PC-3 (cell line): ENCODE data around the gene PRKN. TPM values are rescaled to one million over a fixed set of nuclear protein-coding genes. Genes with fewer than 3 reads are reported as not detected.

Experiments
- ATAC-seq: fragments of 200-7000 bp; cut with Tn5 transposase; 2 replicates; pipeline ENCODE4 v1.9.1; 2020; ENCODE audit warnings: mild to moderate bottlenecking, moderate library complexity
- BruUV-seq: library from RNA; stranded (reverse); fragments of 400-500 nt; replicated peaks from 2 replicates; lab custom pipeline; 2021; lab: Mats Ljungman, UMichigan
- CTCF ChIA-PET: fragments of 300-600 bp; sonication (Branson Sonifier 250); formaldehyde crosslinking; loops from one replicate; lab custom pipeline; 2022; ENCODE audit warnings: antibody characterized with exemption; lab: Charles Lee
- POLR2A ChIA-PET: fragments of 300-600 bp; sonication (Branson Sonifier 250); formaldehyde crosslinking; loops from one replicate; lab custom pipeline; 2022; ENCODE audit warnings: antibody characterized with exemption; ENCODE audit not compliant: unreplicated experiment; lab: Charles Lee
- DNase-seq: peaks from one replicate; pipeline ENCODE4 v3.0.0-alpha.2; 2015
- H2AFZ ChIP-seq: fragments of 300-600 bp; sonication (generic); 2 replicates; pipeline ENCODE4 v1.6.0; 2016; ENCODE audit warnings: antibody characterized with exemption, low read length
- H3F3A ChIP-seq: fragments of 300-600 bp; sonication (generic); one replicate; pipeline ENCODE4 v1.6.0; 2017; ENCODE audit warnings: antibody characterized with exemption, low read length, control low read depth, mild to moderate bottlenecking; ENCODE audit not compliant: unreplicated experiment
- H3K27ac ChIP-seq: fragments of 300-600 bp; sonication (generic); 2 replicates; pipeline ENCODE4 v1.5.1; 2016; ENCODE audit warnings: mild to moderate bottlenecking, low read length
- H3K27me3 ChIP-seq: fragments of 300-600 bp; sonication (generic); 2 replicates; pipeline ENCODE4 v1.6.1; 2016; ENCODE audit warnings: low read length, mixed read lengths
- H3K36me3 ChIP-seq: fragments of 300-600 bp; sonication (generic); 2 replicates; pipeline ENCODE4 v1.6.1; 2016; ENCODE audit warnings: low read depth, mixed run types, low read length, mixed read lengths
- H3K4me1 ChIP-seq: fragments of 300-600 bp; sonication (generic); 2 replicates; pipeline ENCODE4 v1.5.1; 2016; ENCODE audit warnings: low read length; ENCODE audit not compliant: insufficient read depth
- H3K4me2 ChIP-seq: fragments of 300-600 bp; sonication (generic); 2 replicates; pipeline ENCODE4 v1.6.0; 2016; ENCODE audit warnings: low read length
- H3K4me3 ChIP-seq: fragments of 300-600 bp; sonication (generic); 2 replicates; pipeline ENCODE4 v1.5.1; 2016; ENCODE audit warnings: mild to moderate bottlenecking, low read length, mixed read lengths
- H3K79me2 ChIP-seq: fragments of 300-600 bp; sonication (generic); 2 replicates; pipeline ENCODE4 v1.6.1; 2017; ENCODE audit warnings: low read length, mixed read lengths
- H3K9ac ChIP-seq: fragments of 300-600 bp; sonication (generic); 2 replicates; pipeline ENCODE4 v1.6.0; 2016; ENCODE audit warnings: mild to moderate bottlenecking, low read length
- H3K9me2 ChIP-seq: fragments of 300-600 bp; sonication (generic); replicated peaks from 2 replicates; pipeline ENCODE4 v1.6.1; 2016; ENCODE audit warnings: mixed run types, low read length, mixed read lengths
- H3K9me3 ChIP-seq: fragments of 300-600 bp; sonication (generic); 2 replicates; pipeline ENCODE4 v1.6.1; 2016; ENCODE audit warnings: low read length, mixed read lengths
- H4K20me1 ChIP-seq: fragments of 300-600 bp; sonication (generic); 2 replicates; pipeline ENCODE4 v1.6.1; 2016; ENCODE audit warnings: low read length, mixed read lengths
- EZH2 ChIP-seq: fragments of 300-600 bp; sonication (generic); IDR thresholded peaks from one replicate; pipeline ENCODE4 v1.6.1; 2017; ENCODE audit warnings: antibody characterized with exemption, mild to moderate bottlenecking, low read length; ENCODE audit not compliant: unreplicated experiment
- EZH2phosphoT487 ChIP-seq: fragments of 300-600 bp; sonication (generic); IDR thresholded peaks from 2 replicates; pipeline ENCODE4 v1.6.1; 2018; ENCODE audit warnings: mild to moderate bottlenecking, antibody characterized with exemption, low read length, borderline replicate concordance
- intact Hi-C: fragments of 100-400 bp; cut with micrococcal nuclease; formaldehyde crosslinking; loops from 2 replicates; pipeline ENCODE4 v1.9.0; 2023
- total RNA-seq: library from RNA; depleted of rRNA; stranded (reverse); fragments of >200 nt; gene quantifications from 2 replicates; pipeline ENCODE4 v1.2.3, GENCODE V29; 2014
- TF ChIP-seq, protein P1 (sequence below): fragments of 300-600 bp; sonication (generic); conservative IDR thresholded peaks from 2 replicates; pipeline ENCODE4 v1.5.1; 2017; ENCODE audit warnings: antibody characterized with exemption, low read depth, mild to moderate bottlenecking, low read length

Gene PRKN
- total RNA-seq, 1 experiment from 2014 or later = not detected

- CTCF ChIA-PET = no interaction called here
- intact Hi-C loops = no loop called here
- BruUV-seq = no TSS peak
Measured at GRCh38 chr6:162409741-162410691, 317.6 kb downstream of the PRKN start.

GRCh38 chr6:162408826-162409535 is 318.6 kb downstream of the PRKN start:
- ChIA-PET POLR2A (no interaction called here), CTCF (no interaction called here)
- Histone ChIP-seq H3K9me3 (no peaks in the 10 kb centered on the region), H3K79me2 (no peaks in the 10 kb centered on the region), H3K27ac (no peak overlapping the region), H3K4me3 (no peak overlapping the region), H3K4me2 (no peak overlapping the region), H3K27me3 (peaks cover 8% of the 10 kb centered on the region; the same call in 1 of the 2 replicates), H3K4me1 (no peaks in the 10 kb centered on the region), H3K9me2 (no peaks in the 10 kb centered on the region), H3F3A (no peaks in the 10 kb centered on the region), H4K20me1 (no peaks in the 10 kb centered on the region), H2AFZ (no peak overlapping the region), H3K36me3 (no peaks in the 10 kb centered on the region), H3K9ac (no peak overlapping the region)
- DNase-seq = no peak
- no peak for ATAC-seq
- TF ChIP-seq EZH2phosphoT487 (no peak), EZH2 (no peak)
- TF ChIP-seq, protein P1, sequence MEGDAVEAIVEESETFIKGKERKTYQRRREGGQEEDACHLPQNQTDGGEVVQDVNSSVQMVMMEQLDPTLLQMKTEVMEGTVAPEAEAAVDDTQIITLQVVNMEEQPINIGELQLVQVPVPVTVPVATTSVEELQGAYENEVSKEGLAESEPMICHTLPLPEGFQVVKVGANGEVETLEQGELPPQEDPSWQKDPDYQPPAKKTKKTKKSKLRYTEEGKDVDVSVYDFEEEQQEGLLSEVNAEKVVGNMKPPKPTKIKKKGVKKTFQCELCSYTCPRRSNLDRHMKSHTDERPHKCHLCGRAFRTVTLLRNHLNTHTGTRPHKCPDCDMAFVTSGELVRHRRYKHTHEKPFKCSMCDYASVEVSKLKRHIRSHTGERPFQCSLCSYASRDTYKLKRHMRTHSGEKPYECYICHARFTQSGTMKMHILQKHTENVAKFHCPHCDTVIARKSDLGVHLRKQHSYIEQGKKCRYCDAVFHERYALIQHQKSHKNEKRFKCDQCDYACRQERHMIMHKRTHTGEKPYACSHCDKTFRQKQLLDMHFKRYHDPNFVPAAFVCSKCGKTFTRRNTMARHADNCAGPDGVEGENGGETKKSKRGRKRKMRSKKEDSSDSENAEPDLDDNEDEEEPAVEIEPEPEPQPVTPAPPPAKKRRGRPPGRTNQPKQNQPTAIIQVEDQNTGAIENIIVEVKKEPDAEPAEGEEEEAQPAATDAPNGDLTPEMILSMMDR = no peak
- BruUV-seq = no TSS peak
- intact Hi-C loops = no loop called here

More at GRCh38 chr6:162409741-162410691, 317.6 kb downstream of the PRKN start:
- H3K4me2 ChIP-seq = no peak overlapping the region
- no peaks in the 10 kb centered on the region for H4K20me1 ChIP-seq
- H2AFZ ChIP-seq = no peak overlapping the region
- H3K4me3 ChIP-seq = no peak overlapping the region
- no peaks in the 10 kb centered on the region for H3K9me3 ChIP-seq
- ATAC-seq = no peak
- no peaks in the 10 kb centered on the region for H3K36me3 ChIP-seq
- TF ChIP-seq, protein P1 = no peak
- TF ChIP-seq EZH2phosphoT487 = no peak
- no peak for TF ChIP-seq EZH2
- POLR2A ChIA-PET = no interaction called here
- no peak overlapping the region for H3K9ac ChIP-seq
- DNase-seq = no peak
- H3K27me3 ChIP-seq = peaks cover 10% of the 10 kb centered on the region
- H3K27ac ChIP-seq = no peak overlapping the region
- H3K9me2 ChIP-seq = no peaks in the 10 kb centered on the region
- H3K4me1 ChIP-seq = no peaks in the 10 kb centered on the region
- H3F3A ChIP-seq = no peaks in the 10 kb centered on the region
- no peaks in the 10 kb centered on the region for H3K79me2 ChIP-seq
